Measurements from ENCODE around the gene SCN4A.

SCN4A gene

GRCh38 chr17:63946440-63947363, 26.0 kb downstream of the SCN4A start:
- no peak overlapping the region for H3K4me3 ChIP-seq (ENCODE audit: low read depth, low read length)

GRCh38 chr17:63945784-63946439, 26.8 kb downstream of the SCN4A start:
- Histone ChIP-seq H3K9ac (ENCODE audit: low read depth, low read length) (no peak overlapping the region), H3K27me3 (ENCODE audit: control insufficient read depth, insufficient read depth, low read length) (no peaks in the 10 kb centered on the region), H3K4me3 (ENCODE audit: low read depth, low read length) (no peak overlapping the region), H3K36me3 (ENCODE audit: control insufficient read depth, insufficient read depth, low read length) (peaks cover 5% of the 10 kb centered on the region), H3K4me1 (ENCODE audit: control insufficient read depth, insufficient read depth, low read length) (peaks cover 3% of the 10 kb centered on the region), H3K9me3 (ENCODE audit: control insufficient read depth, insufficient read depth, low read length) (no peaks in the 10 kb centered on the region)

More at GRCh38 chr17:63946440-63947363, 26.0 kb downstream of the SCN4A start:
- Histone ChIP-seq H3K9me3 (ENCODE audit: control insufficient read depth, insufficient read depth, low read length) (no peaks in the 10 kb centered on the region), H3K27me3 (ENCODE audit: control insufficient read depth, insufficient read depth, low read length) (no peaks in the 10 kb centered on the region), H3K9ac (ENCODE audit: low read depth, low read length) (no peak overlapping the region), H3K4me1 (ENCODE audit: control insufficient read depth, insufficient read depth, low read length) (peaks cover 3% of the 10 kb centered on the region), H3K36me3 (ENCODE audit: control insufficient read depth, insufficient read depth, low read length) (peaks cover 5% of the 10 kb centered on the region)

GRCh38 chr17:63944736-63945499, 27.8 kb downstream of the SCN4A start:
- Histone ChIP-seq H3K4me3 (ENCODE audit: low read depth, low read length) (no peak overlapping the region), H3K36me3 (ENCODE audit: control insufficient read depth, insufficient read depth, low read length) (peaks cover 5% of the 10 kb centered on the region), H3K4me1 (ENCODE audit: control insufficient read depth, insufficient read depth, low read length) (no peaks in the 10 kb centered on the region), H3K9me3 (ENCODE audit: control insufficient read depth, insufficient read depth, low read length) (no peaks in the 10 kb centered on the region), H3K27me3 (ENCODE audit: control insufficient read depth, insufficient read depth, low read length) (no peaks in the 10 kb centered on the region), H3K9ac (ENCODE audit: low read depth, low read length) (no peak overlapping the region)

GRCh38 chr17:63943745-63944144, 29.0 kb downstream of the SCN4A start:
- no peak overlapping the region for H3K9ac ChIP-seq (ENCODE audit: low read depth, low read length)
- H3K27me3 ChIP-seq (ENCODE audit: control insufficient read depth, insufficient read depth, low read length), result no peaks in the 10 kb centered on the region
- peaks cover 5% of the 10 kb centered on the region for H3K36me3 ChIP-seq (ENCODE audit: control insufficient read depth, insufficient read depth, low read length)
- H3K9me3 ChIP-seq (ENCODE audit: control insufficient read depth, insufficient read depth, low read length), result no peaks in the 10 kb centered on the region
- H3K4me1 ChIP-seq (ENCODE audit: control insufficient read depth, insufficient read depth, low read length), result no peaks in the 10 kb centered on the region
- no peak overlapping the region for H3K4me3 ChIP-seq (ENCODE audit: low read depth, low read length)

- no peak overlapping the region for H3K4me3 ChIP-seq (ENCODE audit: low read depth, low read length)
- no peaks in the 10 kb centered on the region for H3K9me3 ChIP-seq (ENCODE audit: control insufficient read depth, insufficient read depth, low read length)
- H3K27me3 ChIP-seq (ENCODE audit: control insufficient read depth, insufficient read depth, low read length), result no peaks in the 10 kb centered on the region
- no peaks in the 10 kb centered on the region for H3K4me1 ChIP-seq (ENCODE audit: control insufficient read depth, insufficient read depth, low read length)
- no peak overlapping the region for H3K9ac ChIP-seq (ENCODE audit: low read depth, low read length)
- H3K36me3 ChIP-seq (ENCODE audit: control insufficient read depth, insufficient read depth, low read length), result peaks cover 5% of the 10 kb centered on the region
Measured at GRCh38 chr17:63942309-63942985, 30.3 kb downstream of the SCN4A start.

GRCh38 chr17:63941751-63942150, 31.0 kb downstream of the SCN4A start:
- Histone ChIP-seq H3K9me3 (ENCODE audit: control insufficient read depth, insufficient read depth, low read length) (no peaks in the 10 kb centered on the region), H3K9ac (ENCODE audit: low read depth, low read length) (no peak overlapping the region), H3K4me1 (ENCODE audit: control insufficient read depth, insufficient read depth, low read length) (no peaks in the 10 kb centered on the region), H3K36me3 (ENCODE audit: control insufficient read depth, insufficient read depth, low read length) (peaks cover 5% of the 10 kb centered on the region), H3K4me3 (ENCODE audit: low read depth, low read length) (no peak overlapping the region), H3K27me3 (ENCODE audit: control insufficient read depth, insufficient read depth, low read length) (no peaks in the 10 kb centered on the region)

- no peaks in the 10 kb centered on the region for H3K27me3 ChIP-seq (ENCODE audit: control insufficient read depth, insufficient read depth, low read length)
- H3K36me3 ChIP-seq (ENCODE audit: control insufficient read depth, insufficient read depth, low read length), result peaks cover 5% of the 10 kb centered on the region
- no peaks in the 10 kb centered on the region for H3K4me1 ChIP-seq (ENCODE audit: control insufficient read depth, insufficient read depth, low read length)
- H3K9ac ChIP-seq (ENCODE audit: low read depth, low read length), result no peak overlapping the region
- H3K9me3 ChIP-seq (ENCODE audit: control insufficient read depth, insufficient read depth, low read length), result no peaks in the 10 kb centered on the region
- no peak overlapping the region for H3K4me3 ChIP-seq (ENCODE audit: low read depth, low read length)
Measured at GRCh38 chr17:63941162-63941561, 31.6 kb downstream of the SCN4A start.

GRCh38 chr17:63940584-63940983, 32.1 kb downstream of the SCN4A start:
- no peak overlapping the region for H3K9ac ChIP-seq (ENCODE audit: low read depth, low read length)
- peaks cover 5% of the 10 kb centered on the region for H3K36me3 ChIP-seq (ENCODE audit: control insufficient read depth, insufficient read depth, low read length)
- no peaks in the 10 kb centered on the region for H3K27me3 ChIP-seq (ENCODE audit: control insufficient read depth, insufficient read depth, low read length)
- no peaks in the 10 kb centered on the region for H3K4me1 ChIP-seq (ENCODE audit: control insufficient read depth, insufficient read depth, low read length)
- H3K9me3 ChIP-seq (ENCODE audit: control insufficient read depth, insufficient read depth, low read length), result no peaks in the 10 kb centered on the region
- no peak overlapping the region for H3K4me3 ChIP-seq (ENCODE audit: low read depth, low read length)

GRCh38 chr17:63939884-63940283, 32.8 kb downstream of the SCN4A start:
- Histone ChIP-seq H3K36me3 (ENCODE audit: control insufficient read depth, insufficient read depth, low read length) (peaks cover 5% of the 10 kb centered on the region), H3K4me3 (ENCODE audit: low read depth, low read length) (no peak overlapping the region), H3K9ac (ENCODE audit: low read depth, low read length) (no peak overlapping the region), H3K27me3 (ENCODE audit: control insufficient read depth, insufficient read depth, low read length) (no peaks in the 10 kb centered on the region), H3K4me1 (ENCODE audit: control insufficient read depth, insufficient read depth, low read length) (no peaks in the 10 kb centered on the region), H3K9me3 (ENCODE audit: control insufficient read depth, insufficient read depth, low read length) (no peaks in the 10 kb centered on the region)

- Histone ChIP-seq H3K4me1 (ENCODE audit: control insufficient read depth, insufficient read depth, low read length) (no peaks in the 10 kb centered on the region), H3K36me3 (ENCODE audit: control insufficient read depth, insufficient read depth, low read length) (peaks cover 5% of the 10 kb centered on the region), H3K27me3 (ENCODE audit: control insufficient read depth, insufficient read depth, low read length) (no peaks in the 10 kb centered on the region), H3K9ac (ENCODE audit: low read depth, low read length) (no peak overlapping the region), H3K4me3 (ENCODE audit: low read depth, low read length) (no peak overlapping the region), H3K9me3 (ENCODE audit: control insufficient read depth, insufficient read depth, low read length) (no peaks in the 10 kb centered on the region)
Measured at GRCh38 chr17:63939401-63939800, 33.3 kb downstream of the SCN4A start.

- no peaks in the 10 kb centered on the region for H3K27me3 ChIP-seq (ENCODE audit: control insufficient read depth, insufficient read depth, low read length)
- no peaks in the 10 kb centered on the region for H3K4me1 ChIP-seq (ENCODE audit: control insufficient read depth, insufficient read depth, low read length)
- H3K9ac ChIP-seq (ENCODE audit: low read depth, low read length), result no peak overlapping the region
Measured at GRCh38 chr17:63937920-63938319, 34.8 kb downstream of the SCN4A start.

More at GRCh38 chr17:63937920-63938319, 34.8 kb downstream of the SCN4A start:
- no peak overlapping the region for H3K4me3 ChIP-seq (ENCODE audit: low read depth, low read length)
- peaks cover 5% of the 10 kb centered on the region for H3K36me3 ChIP-seq (ENCODE audit: control insufficient read depth, insufficient read depth, low read length)
- no peaks in the 10 kb centered on the region for H3K9me3 ChIP-seq (ENCODE audit: control insufficient read depth, insufficient read depth, low read length)
